Activated CD4-positive, alpha-beta T cell treated with anti-CD3 and anti-CD28 coated beads, Interleukin-2, amount 10 ng/mL, durations not matched to agents 7 days and 5 days (primary cell): ENCODE measurements around the gene FOXQ1. TPM values are rescaled to one million over a fixed set of nuclear protein-coding genes. Genes with fewer than 3 reads are reported as not detected.

Source experiments
- CTCF ChIA-PET: fragments of 350-600 bp; sonication (Branson Sonifier 250); formaldehyde crosslinking; loops from one replicate; lab custom pipeline; 2021; ENCODE audit warnings: antibody characterized with exemption; lab: Charles Lee
- POLR2A ChIA-PET: fragments of 350-600 bp; sonication (Branson Sonifier 250); formaldehyde crosslinking; loops from one replicate; lab custom pipeline; 2021; ENCODE audit warnings: antibody characterized with exemption; lab: Charles Lee
- DNase-seq: peaks from one replicate; pipeline ENCODE4 v3.0.0-alpha.2; 2020
- H3K27ac Mint-ChIP-seq: one replicate; pipeline ENCODE4 v1.8.0; 2021; ENCODE audit warnings: mild to moderate bottlenecking, moderate library complexity, mixed read lengths
- H3K27me3 Mint-ChIP-seq: one replicate; pipeline ENCODE4 v1.8.0; 2021; ENCODE audit warnings: mixed read lengths
- H3K36me3 Mint-ChIP-seq: one replicate; pipeline ENCODE4 v1.8.0; 2021; ENCODE audit warnings: low read depth, mixed read lengths
- H3K4me1 Mint-ChIP-seq: one replicate; pipeline ENCODE4 v1.8.0; 2021; ENCODE audit warnings: mixed read lengths
- H3K4me3 Mint-ChIP-seq: one replicate; pipeline ENCODE4 v1.8.0; 2021; ENCODE audit warnings: mild to moderate bottlenecking, moderate library complexity, mixed read lengths
- H3K9me3 Mint-ChIP-seq: one replicate; pipeline ENCODE4 v1.8.0; 2021; ENCODE audit warnings: mixed read lengths
- total RNA-seq, 2 experiments: library from RNA; stranded (reverse); gene quantifications; one replicate each; pipeline ENCODE4 v1.2.3, GENCODE V29; 2021

The FOXQ1 gene
- total RNA-seq, 2 experiments from 2014 or later = not detected

DNA sequence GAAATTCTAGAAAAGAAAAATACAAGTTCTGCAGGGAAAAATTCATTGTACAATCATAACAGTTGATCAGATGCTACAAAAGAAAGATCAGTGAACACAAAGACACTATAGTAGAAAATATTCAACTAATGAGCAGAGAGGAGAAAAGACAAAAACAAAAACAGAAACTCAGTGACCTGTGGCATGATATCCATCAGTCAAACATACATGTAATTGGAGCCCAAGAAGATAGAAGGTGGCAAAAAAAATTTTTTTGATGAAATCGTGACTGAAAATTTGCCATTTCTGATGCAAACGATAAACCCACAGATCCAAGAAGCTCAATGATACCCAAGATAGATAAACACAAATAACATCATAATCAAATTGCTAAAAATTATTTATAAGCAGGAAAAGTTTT, 13.1 kb upstream of the FOXQ1 start:
- ChIA-PET CTCF (no interaction called here), POLR2A (no interaction called here)
- H3K27me3 Mint-ChIP-seq = peaks cover 45% of the 10 kb centered on the region
- DNase-seq = no peak
- no peak overlapping the region for H3K27ac Mint-ChIP-seq
- no peak overlapping the region for H3K4me3 Mint-ChIP-seq
- H3K36me3 Mint-ChIP-seq = no peaks in the 10 kb centered on the region
- H3K4me1 Mint-ChIP-seq = no peaks in the 10 kb centered on the region
- no peaks in the 10 kb centered on the region for H3K9me3 Mint-ChIP-seq

DNA sequence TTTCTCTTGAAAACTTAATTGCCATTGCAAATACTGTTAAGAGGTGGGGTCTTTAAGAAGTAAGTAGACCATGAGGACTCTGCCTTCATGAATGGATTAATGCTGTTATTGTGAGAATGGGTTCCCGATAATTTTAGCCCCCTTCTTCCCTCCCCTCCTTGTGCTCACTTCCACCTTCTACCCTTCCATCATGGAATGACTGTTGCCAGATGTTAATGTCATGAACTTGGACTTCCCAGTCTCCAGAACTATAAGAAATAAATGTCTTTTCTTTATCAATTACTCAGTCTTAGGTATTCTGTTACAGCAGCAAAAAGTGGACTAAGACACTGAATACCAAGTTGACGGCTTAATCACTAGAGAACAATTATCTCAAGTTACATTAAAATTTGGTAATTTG, 5.8 kb upstream of the FOXQ1 start:
- Mint-ChIP-seq H3K9me3 (no peaks in the 10 kb centered on the region), H3K27me3 (peaks cover 67% of the 10 kb centered on the region), H3K27ac (no peak overlapping the region)

DNA sequence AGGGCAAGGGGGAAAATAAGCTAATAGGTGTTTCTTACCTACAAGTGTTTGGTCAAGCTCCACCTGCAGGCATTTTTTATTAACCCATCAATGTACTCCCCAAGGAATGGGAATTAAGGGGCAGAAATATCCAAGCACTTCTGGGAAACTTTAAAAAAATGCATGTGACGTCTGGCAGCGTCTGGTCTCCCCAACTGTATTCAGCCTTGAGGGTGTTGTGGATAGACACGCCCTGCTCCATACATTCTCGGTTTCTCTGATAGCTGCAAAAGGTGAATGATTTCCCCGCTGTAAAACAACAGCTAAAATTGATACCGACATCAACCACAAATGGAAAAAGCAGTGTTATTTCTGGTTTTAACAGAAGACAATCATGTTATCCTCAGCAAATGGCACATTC, 2.5 kb upstream of the FOXQ1 start:
- H3K27ac Mint-ChIP-seq = no peak overlapping the region
- no peaks in the 10 kb centered on the region for H3K9me3 Mint-ChIP-seq
- ChIA-PET POLR2A (interaction anchor here (0.6 kb wide), 1 partner anchor 75 kb away, joined by 3 read pairs; no protein-coding TSS in a partner anchor), CTCF (interaction anchor here (1.0 kb wide), 1 partner anchor 732 kb away, joined by 3 read pairs; no protein-coding TSS in a partner anchor)
- H3K36me3 Mint-ChIP-seq = peaks cover 4% of the 10 kb centered on the region
- peaks cover 20% of the 10 kb centered on the region for H3K4me1 Mint-ChIP-seq
- no peak for DNase-seq
- no peak overlapping the region for H3K4me3 Mint-ChIP-seq
- H3K27me3 Mint-ChIP-seq = peaks cover 64% of the 10 kb centered on the region

More for the DNA sequence above, 5.8 kb upstream of the FOXQ1 start:
- no peak for DNase-seq
- CTCF ChIA-PET = no interaction called here
- no peak overlapping the region for H3K4me3 Mint-ChIP-seq
- peaks cover 6% of the 10 kb centered on the region for H3K4me1 Mint-ChIP-seq
- POLR2A ChIA-PET = no interaction called here
- no peaks in the 10 kb centered on the region for H3K36me3 Mint-ChIP-seq

DNA sequence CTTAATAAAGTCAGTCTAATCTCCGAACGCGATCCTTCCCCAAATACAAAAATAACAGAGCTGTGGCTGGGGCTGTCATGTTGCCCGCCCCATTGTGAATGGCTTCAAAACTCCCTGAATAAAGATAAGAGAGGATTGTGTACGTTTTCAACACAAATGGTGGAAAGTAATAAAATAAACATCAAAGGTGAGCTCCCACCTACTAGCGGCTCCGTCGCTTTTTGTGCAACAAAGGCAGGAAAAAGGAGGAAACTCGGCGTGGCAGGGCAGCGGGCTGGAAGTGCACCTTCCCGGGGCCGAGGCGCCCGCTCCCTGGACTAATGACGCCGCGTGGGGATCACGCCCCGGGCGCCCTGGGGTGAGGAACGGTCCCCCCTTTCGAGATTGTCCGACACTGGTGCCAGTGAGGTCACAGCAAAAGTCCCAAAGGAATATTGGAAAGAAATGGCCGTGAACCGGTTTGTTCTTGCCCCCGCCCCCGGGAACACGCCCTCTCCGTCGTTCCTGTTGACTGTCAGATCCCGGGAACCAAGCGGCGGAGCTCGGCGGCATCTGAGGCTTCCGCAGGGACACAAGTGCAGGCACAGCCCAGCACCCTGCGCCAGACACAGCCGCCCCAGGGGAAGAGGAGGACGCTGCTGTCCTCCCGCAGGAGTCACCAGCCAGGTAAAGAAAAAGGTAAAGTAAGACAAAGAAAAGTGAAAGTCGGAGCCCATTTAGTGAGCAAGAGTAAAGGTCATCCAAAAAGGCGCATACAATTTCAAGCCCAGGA, 1.1 kb upstream of the FOXQ1 start:
- ChIA-PET CTCF (interaction anchor here (1.0 kb wide), 1 partner anchor 86 kb away, joined by 3 read pairs; no protein-coding TSS in a partner anchor), POLR2A (no interaction called here)
- Mint-ChIP-seq H3K36me3 (peaks cover 4% of the 10 kb centered on the region), H3K27me3 (peaks cover 77% of the 10 kb centered on the region), H3K9me3 (no peaks in the 10 kb centered on the region), H3K4me1 (peaks cover 20% of the 10 kb centered on the region), H3K27ac (no peak overlapping the region), H3K4me3 (peak overlapping the region; percentile 54)
- DNase-seq = no peak

DNA sequence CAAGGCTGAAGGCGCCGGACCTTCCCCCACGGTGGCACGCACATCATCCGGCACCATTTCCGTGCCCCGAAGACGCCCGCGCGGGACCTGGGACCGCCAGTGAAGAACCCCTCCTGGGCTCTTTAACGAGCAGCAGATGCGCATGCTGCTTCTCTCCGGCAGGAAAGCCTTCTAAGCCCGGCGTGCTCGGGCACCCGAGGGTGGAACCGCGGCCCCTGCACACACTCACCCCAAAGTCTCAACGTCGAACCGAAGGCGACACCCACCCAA, 240 bp downstream of the FOXQ1 start:
- Mint-ChIP-seq H3K27ac (peak overlapping the region; percentile 50), H3K36me3 (peaks cover 4% of the 10 kb centered on the region), H3K4me3 (peak overlapping the region; percentile 62), H3K4me1 (peaks cover 24% of the 10 kb centered on the region), H3K27me3 (peaks cover 70% of the 10 kb centered on the region), H3K9me3 (no peaks in the 10 kb centered on the region)
- CTCF ChIA-PET = no interaction called here
- no peak for DNase-seq
- POLR2A ChIA-PET = no interaction called here

DNA sequence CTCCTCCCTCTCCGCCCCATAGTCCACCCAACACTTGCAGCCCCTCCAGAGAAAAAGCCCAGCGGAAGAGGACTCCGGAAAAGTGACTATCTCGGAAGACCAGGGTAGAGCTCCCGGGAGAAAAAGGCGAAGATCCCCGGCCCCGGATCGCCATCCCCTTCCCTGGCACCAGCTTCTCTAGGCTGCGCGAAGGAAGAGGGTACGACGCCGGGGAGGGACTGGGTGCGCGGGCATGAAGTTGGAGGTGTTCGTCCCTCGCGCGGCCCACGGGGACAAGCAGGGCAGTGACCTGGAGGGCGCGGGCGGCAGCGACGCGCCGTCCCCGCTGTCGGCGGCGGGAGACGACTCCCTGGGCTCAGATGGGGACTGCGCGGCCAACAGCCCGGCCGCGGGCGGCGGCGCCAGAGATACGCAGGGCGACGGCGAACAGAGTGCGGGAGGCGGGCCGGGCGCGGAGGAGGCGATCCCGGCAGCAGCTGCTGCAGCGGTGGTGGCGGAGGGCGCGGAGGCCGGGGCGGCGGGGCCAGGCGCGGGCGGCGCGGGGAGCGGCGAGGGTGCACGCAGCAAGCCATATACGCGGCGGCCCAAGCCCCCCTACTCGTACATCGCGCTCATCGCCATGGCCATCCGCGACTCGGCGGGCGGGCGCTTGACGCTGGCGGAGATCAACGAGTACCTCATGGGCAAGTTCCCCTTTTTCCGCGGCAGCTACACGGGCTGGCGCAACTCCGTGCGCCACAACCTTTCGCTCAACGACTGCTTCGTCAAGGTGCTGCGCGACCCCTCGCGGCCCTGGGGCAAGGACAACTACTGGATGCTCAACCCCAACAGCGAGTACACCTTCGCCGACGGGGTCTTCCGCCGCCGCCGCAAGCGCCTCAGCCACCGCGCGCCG, 822 bp downstream of the FOXQ1 start:
- no peak for DNase-seq
- peak overlapping the region; percentile 62 for H3K4me3 Mint-ChIP-seq

DNA sequence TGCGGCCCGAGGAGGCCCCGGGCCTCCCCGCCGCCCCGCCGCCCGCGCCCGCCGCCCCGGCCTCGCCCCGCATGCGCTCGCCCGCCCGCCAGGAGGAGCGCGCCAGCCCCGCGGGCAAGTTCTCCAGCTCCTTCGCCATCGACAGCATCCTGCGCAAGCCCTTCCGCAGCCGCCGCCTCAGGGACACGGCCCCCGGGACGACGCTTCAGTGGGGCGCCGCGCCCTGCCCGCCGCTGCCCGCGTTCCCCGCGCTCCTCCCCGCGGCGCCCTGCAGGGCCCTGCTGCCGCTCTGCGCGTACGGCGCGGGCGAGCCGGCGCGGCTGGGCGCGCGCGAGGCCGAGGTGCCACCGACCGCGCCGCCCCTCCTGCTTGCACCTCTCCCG, 1.5 kb downstream of the FOXQ1 start:
- Mint-ChIP-seq H3K36me3 (peaks cover 9% of the 10 kb centered on the region), H3K4me1 (peaks cover 24% of the 10 kb centered on the region), H3K27me3 (peaks cover 64% of the 10 kb centered on the region), H3K9me3 (peaks cover 5% of the 10 kb centered on the region), H3K4me3 (no peak overlapping the region), H3K27ac (no peak overlapping the region)
- ChIA-PET POLR2A (no interaction called here), CTCF (no interaction called here)
- no peak for DNase-seq

More for the DNA sequence above, 822 bp downstream of the FOXQ1 start:
- Mint-ChIP-seq H3K4me1 (peaks cover 24% of the 10 kb centered on the region), H3K36me3 (peaks cover 5% of the 10 kb centered on the region), H3K27ac (peak overlapping the region; percentile 50), H3K27me3 (peaks cover 65% of the 10 kb centered on the region), H3K9me3 (no peaks in the 10 kb centered on the region)
- POLR2A ChIA-PET = no interaction called here
- CTCF ChIA-PET = no interaction called here

DNA sequence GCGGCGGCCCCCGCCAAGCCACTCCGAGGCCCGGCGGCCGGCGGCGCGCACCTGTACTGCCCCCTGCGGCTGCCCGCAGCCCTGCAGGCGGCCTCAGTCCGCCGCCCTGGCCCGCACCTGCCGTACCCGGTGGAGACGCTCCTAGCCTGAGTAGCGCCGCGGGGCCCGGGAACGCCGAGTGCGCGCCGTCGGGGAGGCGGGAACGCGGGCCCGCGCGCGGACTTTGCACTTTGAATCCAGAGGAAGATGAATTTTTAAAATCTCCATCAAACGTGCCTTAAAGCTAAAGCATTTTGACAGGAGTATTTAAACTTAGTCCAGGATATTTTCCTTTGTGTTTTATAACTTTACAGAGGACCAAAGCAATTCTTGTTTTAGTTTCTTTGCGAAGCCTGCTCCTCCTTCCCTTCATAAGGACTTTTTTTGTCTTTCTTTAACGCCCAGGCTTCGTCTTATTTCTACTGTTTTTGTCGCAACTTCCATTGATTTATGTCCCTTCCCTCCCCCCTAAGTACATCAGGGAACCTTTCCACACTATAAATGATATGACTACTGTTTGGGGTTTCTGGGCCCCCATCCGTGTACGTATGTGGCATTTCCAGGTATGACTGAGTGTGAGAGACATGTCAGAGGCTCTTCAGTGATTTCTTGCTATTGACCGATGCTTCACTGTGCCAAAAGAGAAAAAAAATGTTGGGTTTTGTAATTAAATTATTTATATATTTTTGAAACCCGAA, 2.0 kb downstream of the FOXQ1 start:
- peak overlapping the region; percentile 26 for H3K27ac Mint-ChIP-seq
- DNase-seq = no peak
- H3K4me3 Mint-ChIP-seq = peak overlapping the region; percentile 42
- H3K27me3 Mint-ChIP-seq = peaks cover 58% of the 10 kb centered on the region
- ChIA-PET POLR2A (no interaction called here), CTCF (no interaction called here)
- peaks cover 7% of the 10 kb centered on the region for H3K9me3 Mint-ChIP-seq
- H3K4me1 Mint-ChIP-seq = peaks cover 24% of the 10 kb centered on the region
- H3K36me3 Mint-ChIP-seq = peaks cover 9% of the 10 kb centered on the region

DNA sequence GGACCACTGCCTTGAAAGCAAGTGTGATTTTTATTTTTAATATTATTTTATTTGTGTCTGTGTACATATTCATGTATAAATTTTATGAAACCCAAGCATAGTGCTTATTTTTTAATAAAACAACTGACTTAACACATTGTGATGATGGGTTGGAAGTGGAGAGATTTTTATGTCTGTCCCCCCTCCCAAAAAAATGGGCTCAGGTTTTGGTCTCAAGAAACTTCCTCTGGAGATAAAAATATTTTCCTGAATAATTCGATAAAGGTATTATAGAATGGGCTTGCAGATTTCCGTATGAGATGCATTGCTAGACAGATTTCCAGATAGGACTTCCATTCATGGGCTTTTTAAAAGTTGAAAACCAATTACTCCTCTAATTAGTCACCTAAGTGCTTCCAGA, 2.7 kb downstream of the FOXQ1 start:
- Mint-ChIP-seq H3K9me3 (peaks cover 7% of the 10 kb centered on the region), H3K4me1 (peaks cover 24% of the 10 kb centered on the region), H3K4me3 (no peak overlapping the region), H3K27ac (no peak overlapping the region), H3K27me3 (peaks cover 51% of the 10 kb centered on the region), H3K36me3 (peaks cover 9% of the 10 kb centered on the region)
- DNase-seq = no peak
- CTCF ChIA-PET = interaction anchor here (0.6 kb wide), 1 partner anchor 69 kb away, joined by 5 read pairs; no protein-coding TSS in a partner anchor
- POLR2A ChIA-PET = no interaction called here

DNA sequence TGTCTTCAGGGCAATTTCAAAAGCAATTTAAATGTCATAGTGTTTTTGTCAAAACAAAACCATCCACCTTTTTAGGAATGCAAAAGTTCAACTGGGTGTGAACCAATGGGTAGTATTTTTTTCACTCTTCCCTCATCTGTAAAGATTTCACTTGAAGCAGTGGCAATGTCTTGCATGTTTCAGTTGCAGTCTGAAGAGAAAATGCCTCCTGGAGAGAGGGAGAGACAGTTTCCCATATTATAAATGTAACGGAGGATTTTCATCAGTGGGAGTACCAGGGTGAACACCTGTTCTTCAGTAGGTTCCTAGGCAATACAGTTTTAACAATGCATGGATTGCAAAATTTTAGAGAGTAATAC, 3.3 kb downstream of the FOXQ1 start:
- Mint-ChIP-seq H3K27ac (no peak overlapping the region), H3K36me3 (peaks cover 9% of the 10 kb centered on the region), H3K4me3 (no peak overlapping the region), H3K4me1 (peaks cover 24% of the 10 kb centered on the region), H3K27me3 (peaks cover 47% of the 10 kb centered on the region), H3K9me3 (peaks cover 7% of the 10 kb centered on the region)
- CTCF ChIA-PET = no interaction called here
- POLR2A ChIA-PET = no interaction called here
- no peak for DNase-seq

DNA sequence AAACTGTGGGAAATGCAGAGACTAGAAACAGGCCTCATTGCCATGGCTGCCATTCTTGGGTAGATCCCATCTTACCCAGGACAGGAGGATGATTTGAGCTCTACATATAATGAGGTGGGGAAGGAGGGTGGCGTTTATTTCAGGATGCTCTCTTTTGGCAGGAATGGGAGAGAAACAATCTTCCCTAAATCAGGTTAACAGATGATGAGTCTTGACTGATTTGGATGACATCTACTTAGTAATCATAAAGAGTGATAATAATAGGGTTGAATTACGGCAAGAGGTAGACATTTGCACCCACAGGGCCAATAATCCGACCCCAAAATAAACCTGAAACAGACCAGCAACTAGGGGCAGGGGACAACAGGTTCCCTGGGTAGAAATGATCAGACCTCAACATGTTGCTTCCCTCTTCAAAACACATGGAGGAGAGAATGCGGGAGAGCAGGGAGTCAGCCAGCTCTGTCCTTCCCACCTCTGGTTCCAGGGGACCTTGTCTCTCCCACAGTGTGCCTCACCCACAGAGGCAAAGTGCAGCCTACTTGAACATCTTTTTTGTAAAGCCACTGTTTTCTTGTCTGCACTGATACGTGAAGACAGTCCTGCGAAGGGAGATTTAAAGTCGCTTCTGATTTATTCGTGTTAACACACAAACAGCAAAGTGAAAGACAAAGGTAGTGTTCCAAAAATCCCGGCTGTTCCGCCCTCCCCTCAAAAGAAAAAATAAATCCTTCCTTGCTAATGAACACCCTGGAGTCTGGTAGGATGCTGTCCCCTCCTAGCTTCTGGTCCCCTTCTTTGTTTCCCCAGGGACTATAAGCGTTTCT, 3.9 kb downstream of the FOXQ1 start:
- Mint-ChIP-seq H3K4me3 (peak overlapping the region; percentile 20), H3K27ac (no peak overlapping the region), H3K9me3 (peaks cover 7% of the 10 kb centered on the region), H3K27me3 (peaks cover 41% of the 10 kb centered on the region), H3K4me1 (peaks cover 21% of the 10 kb centered on the region), H3K36me3 (peaks cover 9% of the 10 kb centered on the region)
- ChIA-PET CTCF (no interaction called here), POLR2A (no interaction called here)
- no peak for DNase-seq

DNA sequence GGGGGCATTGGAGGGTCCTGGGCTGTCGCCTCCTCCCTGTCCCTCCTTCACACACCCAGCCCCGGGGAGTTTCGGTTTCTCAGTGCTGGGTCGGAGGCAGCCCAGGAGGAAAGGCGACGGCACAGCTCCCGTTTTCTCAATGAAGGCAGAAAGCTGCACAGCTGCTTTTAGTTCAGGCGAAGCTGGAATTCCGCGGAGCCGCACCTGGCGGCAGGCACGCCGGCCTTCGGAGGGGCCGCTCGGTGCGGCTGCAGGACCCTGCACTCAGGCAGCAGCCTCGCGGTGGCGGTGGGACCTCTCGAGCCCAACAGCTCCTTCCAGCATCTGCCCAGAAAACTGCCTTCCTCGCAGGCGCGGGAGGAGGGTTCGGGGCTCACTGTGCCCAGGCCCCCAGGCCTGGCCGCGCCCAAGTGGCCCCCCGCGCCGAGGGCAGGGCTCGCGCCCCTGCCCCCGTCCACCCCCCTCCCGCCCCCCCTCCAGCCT, 4.6 kb downstream of the FOXQ1 start:
- peaks cover 33% of the 10 kb centered on the region for H3K27me3 Mint-ChIP-seq
- no peak overlapping the region for H3K27ac Mint-ChIP-seq

More for the DNA sequence above, 4.6 kb downstream of the FOXQ1 start:
- Mint-ChIP-seq H3K4me3 (no peak overlapping the region), H3K9me3 (peaks cover 7% of the 10 kb centered on the region), H3K36me3 (peaks cover 9% of the 10 kb centered on the region), H3K4me1 (peaks cover 14% of the 10 kb centered on the region)
- DNase-seq = no peak
- CTCF ChIA-PET = no interaction called here
- POLR2A ChIA-PET = no interaction called here
